Osteoblast (primary cell): ENCODE results near the gene SPDYE2B. TPM values are rescaled to one million over a fixed set of nuclear protein-coding genes. Genes with fewer than 3 reads are reported as not detected.
"Not testable (repeated sequence)": the region's sequence is repeated elsewhere in the genome, so short reads cannot be mapped to it uniquely, and the experiment has no call there.

Experiments used
- DNase-seq: peaks from one replicate; pipeline ENCODE4 v3.0.0; 2011; ENCODE audit warnings: low spot score, mixed read lengths; ENCODE audit not compliant: insufficient read length; ENCODE audit errors: missing footprints
- H2AFZ ChIP-seq: 2 replicates; pipeline ENCODE4 v1.6.0; 2011; ENCODE audit warnings: mild to moderate bottlenecking, low read length
- H3K27ac ChIP-seq: 2 replicates; pipeline ENCODE4 v1.5.1; 2011; ENCODE audit warnings: mild to moderate bottlenecking, low read depth, low read length, moderate library complexity
- H3K27me3 ChIP-seq: 2 replicates; pipeline ENCODE4 v1.6.0; 2012; ENCODE audit warnings: mild to moderate bottlenecking, control low read depth, inconsistent platforms, low read length, moderate library complexity; ENCODE audit not compliant: insufficient read depth
- H3K36me3 ChIP-seq: 2 replicates; pipeline ENCODE4 v1.5.1; 2011; ENCODE audit warnings: mild to moderate bottlenecking, low read length, control low read depth, moderate library complexity; ENCODE audit not compliant: insufficient read depth
- H3K4me1 ChIP-seq: 2 replicates; pipeline ENCODE4 v1.5.1; 2011; ENCODE audit warnings: mild to moderate bottlenecking, low read length, control low read depth, moderate library complexity; ENCODE audit not compliant: insufficient read depth
- H3K4me2 ChIP-seq: 2 replicates; pipeline ENCODE4 v1.6.0; 2011; ENCODE audit warnings: mild to moderate bottlenecking, low read length; ENCODE audit not compliant: insufficient read depth
- H3K4me3 ChIP-seq: fragments of 200-600 bp; sonication (generic); 3 replicates; pipeline ENCODE4 v1.5.1; 2012; ENCODE audit warnings: mild to moderate bottlenecking, low read length, inconsistent platforms; ENCODE audit not compliant: insufficient read depth
- H3K79me2 ChIP-seq: 2 replicates; pipeline ENCODE4 v1.6.0; 2012; ENCODE audit warnings: mild to moderate bottlenecking, low read length, control low read depth, inconsistent platforms; ENCODE audit not compliant: insufficient read depth
- H3K9me3 ChIP-seq: 2 replicates; pipeline ENCODE4 v1.5.1; 2011; ENCODE audit warnings: low read depth, low read length, control low read depth
- H4K20me1 ChIP-seq: 2 replicates; pipeline ENCODE4 v1.6.0; 2012; ENCODE audit warnings: mild to moderate bottlenecking, low read length, control low read depth; ENCODE audit not compliant: insufficient read depth
- small RNA-seq: library from RNA; depleted of rRNA; stranded (forward); fragments of <200 nt; gene quantifications from one replicate; pipeline ENCODE3, GENCODE V24; 2012
- total RNA-seq: library from RNA; depleted of rRNA; stranded (reverse); fragments of >200 nt; gene quantifications from 2 replicates; pipeline ENCODE4 v1.2.3, GENCODE V29; 2012

Gene SPDYE2B
- total RNA-seq, 1 donor, result not detected

DNA sequence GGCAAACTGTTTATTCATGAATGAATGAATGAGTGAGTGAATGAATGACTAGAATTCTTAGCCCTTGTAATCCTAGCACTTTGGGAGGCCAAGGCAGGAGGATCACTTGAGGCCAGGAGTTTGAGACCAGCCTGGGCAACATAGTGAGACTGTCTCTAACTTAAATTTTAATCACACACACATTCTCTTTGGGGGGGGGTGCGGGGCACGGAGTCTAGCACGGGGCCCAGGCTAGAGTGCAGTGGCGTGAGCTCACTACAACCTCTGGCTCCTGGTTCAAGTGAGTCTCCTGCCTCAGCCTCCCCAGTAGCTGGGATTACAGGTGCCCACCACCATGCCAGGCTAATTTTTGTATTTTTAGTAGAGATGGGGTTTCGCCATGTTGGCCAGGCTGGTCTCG lies 40.5 kb downstream of the SPDYE2B start:
- H3K27me3 ChIP-seq, H4K20me1 ChIP-seq, H3K27ac ChIP-seq, H3K4me2 ChIP-seq, H2AFZ ChIP-seq, H3K9me3 ChIP-seq, H3K4me1 ChIP-seq, H3K79me2 ChIP-seq, H3K4me3 ChIP-seq, DNase-seq, H3K36me3 ChIP-seq: not testable (repeated sequence)

DNA sequence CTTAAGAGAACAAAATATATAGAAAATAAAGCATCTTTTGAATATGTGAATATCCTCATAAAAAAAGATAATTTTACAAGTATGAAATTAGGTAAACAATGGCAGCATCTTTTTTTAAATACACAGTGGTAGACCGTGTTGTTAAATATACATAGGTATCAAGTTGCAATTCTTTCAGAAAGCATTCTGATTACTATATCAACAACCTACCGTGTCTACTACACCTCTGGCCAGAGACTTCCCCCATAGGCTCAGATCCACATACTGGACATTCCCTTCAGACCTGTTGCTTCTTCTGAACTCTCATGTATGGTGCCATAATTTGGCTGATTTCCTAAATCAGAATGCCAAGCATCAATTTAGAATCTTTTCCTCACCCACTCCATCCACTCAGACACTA lies 43.9 kb downstream of the SPDYE2B start:
- not testable (repeated sequence) for H3K79me2 ChIP-seq, H3K36me3 ChIP-seq, H2AFZ ChIP-seq, H3K4me1 ChIP-seq, H3K4me2 ChIP-seq, DNase-seq, H3K27ac ChIP-seq, H3K4me3 ChIP-seq, H4K20me1 ChIP-seq, H3K9me3 ChIP-seq, H3K27me3 ChIP-seq

DNA sequence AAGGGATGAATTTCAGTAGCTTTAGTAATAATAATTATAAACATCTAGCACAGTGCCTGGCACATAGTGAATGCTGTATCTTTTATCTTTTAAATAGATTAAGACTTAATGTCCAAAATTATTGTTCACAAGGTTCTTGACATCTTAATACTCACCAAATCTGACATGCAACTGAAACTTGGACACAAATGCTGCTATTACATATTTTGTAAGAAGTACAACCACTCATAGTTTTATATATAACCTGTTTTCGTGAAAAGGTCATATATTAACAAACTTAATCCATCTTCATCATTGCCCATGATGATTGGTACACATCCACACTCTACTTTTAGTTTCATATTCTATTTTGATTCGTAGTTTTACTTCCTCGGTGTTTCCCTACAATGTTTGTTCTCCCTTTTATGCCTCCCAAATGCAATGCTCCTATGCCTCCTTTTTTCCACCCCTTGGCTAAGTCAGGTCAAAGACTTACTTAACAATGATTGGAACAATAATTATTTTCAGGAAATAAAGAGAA lies 45.0 kb downstream of the SPDYE2B start:
- not testable (repeated sequence) for H3K36me3 ChIP-seq, H3K27ac ChIP-seq, H3K4me1 ChIP-seq, H4K20me1 ChIP-seq, H3K9me3 ChIP-seq, H3K79me2 ChIP-seq, H3K4me2 ChIP-seq, DNase-seq, H2AFZ ChIP-seq, H3K4me3 ChIP-seq, H3K27me3 ChIP-seq

- not testable (repeated sequence) for DNase-seq, H3K4me1 ChIP-seq, H3K79me2 ChIP-seq, H3K4me3 ChIP-seq, H3K27ac ChIP-seq, H4K20me1 ChIP-seq, H3K4me2 ChIP-seq, H3K27me3 ChIP-seq, H2AFZ ChIP-seq, H3K36me3 ChIP-seq, H3K9me3 ChIP-seq
Observed at GRCh38 chr7:102696009-102696408, 45.9 kb downstream of the SPDYE2B start.

- not testable (repeated sequence) for DNase-seq, H3K9me3 ChIP-seq, H3K4me2 ChIP-seq
Observed at GRCh38 chr7:102697642-102698512, 47.8 kb downstream of the SPDYE2B start.

GRCh38 chr7:102698962-102699750 lies 49.0 kb downstream of the SPDYE2B start:
- H3K4me2 ChIP-seq, H4K20me1 ChIP-seq, H3K4me1 ChIP-seq, H2AFZ ChIP-seq, H3K4me3 ChIP-seq, H3K9me3 ChIP-seq, H3K36me3 ChIP-seq, DNase-seq, H3K27ac ChIP-seq, H3K79me2 ChIP-seq, H3K27me3 ChIP-seq: not testable (repeated sequence)

More at GRCh38 chr7:102697642-102698512, 47.8 kb downstream of the SPDYE2B start:
- not testable (repeated sequence) for H3K36me3 ChIP-seq, H4K20me1 ChIP-seq, H3K79me2 ChIP-seq, H2AFZ ChIP-seq, H3K4me3 ChIP-seq, H3K27ac ChIP-seq, H3K27me3 ChIP-seq, H3K4me1 ChIP-seq

Small RNA genes within 50 kb of the gene (small RNA-seq; reads per million reads assigned to genes)
- gene AC105052.3 (not detected), gene UPK3BL1 (not detected)

Other genes with a start within 250 kb of the SPDYE2B start
- gene ORAI2, start 216.7 kb upstream of the SPDYE2B start, total RNA-seq, result 44.2 and 57.5 TPM in 2 replicates
- gene ALKBH4, start 185.5 kb upstream of the SPDYE2B start, total RNA-seq, result 13.6 and 16.3 TPM in 2 replicates
- 20.0 and 24.2 TPM in 2 replicates for gene LRWD1, start 185.3 kb upstream of the SPDYE2B start, total RNA-seq
- 27.1 and 27.9 TPM in 2 replicates for gene POLR2J, start 171.4 kb upstream of the SPDYE2B start, total RNA-seq
- gene RASA4B, start 132.5 kb upstream of the SPDYE2B start, total RNA-seq, result 1.8 and 3.3 TPM in 2 replicates
- 0.36 and 4.7 TPM in 2 replicates for gene UPK3BL2, start 106.6 kb upstream of the SPDYE2B start, total RNA-seq
- not detected in 2 replicates for gene SPDYE2, start 99.1 kb upstream of the SPDYE2B start, total RNA-seq
- gene POLR2J3, start 77.7 kb upstream of the SPDYE2B start, total RNA-seq, result 23.9 and 44.2 TPM in 2 replicates
- 8.8 and 9.8 TPM in 2 replicates for gene RASA4, start 33.6 kb upstream of the SPDYE2B start, total RNA-seq
- gene UPK3BL1, start 7.5 kb upstream of the SPDYE2B start, total RNA-seq, result 4.7 and 13.8 TPM in 2 replicates
- 2.5 and 8.3 TPM in 2 replicates for gene POLR2J2, start 21.3 kb downstream of the SPDYE2B start, total RNA-seq
- 7.6 and 9.1 TPM in 2 replicates for gene FAM185A, start 98.7 kb downstream of the SPDYE2B start, total RNA-seq